Measurements from ENCODE around the gene SIGLEC6.

SIGLEC6 gene

GRCh38 chr19:51548213-51548651 lies 16.8 kb upstream of the SIGLEC6 start:
- no peak for DNase-seq

- no peak for DNase-seq
Observed at GRCh38 chr19:51547397-51548212, 16.1 kb upstream of the SIGLEC6 start.

- peak; percentile 10 for DNase-seq
Observed at GRCh38 chr19:51546650-51547396, 15.4 kb upstream of the SIGLEC6 start.

DNA sequence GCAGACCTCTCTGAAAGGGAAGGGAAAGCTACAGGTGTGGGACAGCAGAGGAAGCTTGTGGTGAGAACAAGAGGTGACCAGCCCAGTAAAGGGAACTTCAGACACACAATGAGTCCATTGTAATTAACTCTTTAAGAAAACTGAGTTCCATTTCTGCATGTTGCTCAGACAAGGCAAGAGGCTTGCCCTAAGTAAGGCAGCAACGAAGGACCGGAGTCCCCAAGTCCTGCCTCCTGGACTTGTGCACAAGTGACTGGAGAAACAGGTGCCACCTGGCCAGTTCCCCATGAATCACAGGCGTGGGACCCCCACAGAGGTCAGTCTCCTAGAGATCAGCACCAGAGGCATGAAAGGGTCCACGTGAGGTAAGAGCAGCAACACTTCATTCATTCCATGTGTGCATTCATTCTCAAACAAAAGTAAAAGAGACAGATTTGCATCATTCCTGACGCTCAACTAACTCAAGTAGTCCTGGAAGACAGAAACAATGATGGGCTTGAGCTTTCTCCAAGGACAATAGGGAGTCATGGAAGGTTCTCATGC lies 14.7 kb upstream of the SIGLEC6 start:
- DNase-seq = no peak

- DNase-seq = no peak
Observed at GRCh38 chr19:51544038-51544437, 12.6 kb upstream of the SIGLEC6 start.

DNA sequence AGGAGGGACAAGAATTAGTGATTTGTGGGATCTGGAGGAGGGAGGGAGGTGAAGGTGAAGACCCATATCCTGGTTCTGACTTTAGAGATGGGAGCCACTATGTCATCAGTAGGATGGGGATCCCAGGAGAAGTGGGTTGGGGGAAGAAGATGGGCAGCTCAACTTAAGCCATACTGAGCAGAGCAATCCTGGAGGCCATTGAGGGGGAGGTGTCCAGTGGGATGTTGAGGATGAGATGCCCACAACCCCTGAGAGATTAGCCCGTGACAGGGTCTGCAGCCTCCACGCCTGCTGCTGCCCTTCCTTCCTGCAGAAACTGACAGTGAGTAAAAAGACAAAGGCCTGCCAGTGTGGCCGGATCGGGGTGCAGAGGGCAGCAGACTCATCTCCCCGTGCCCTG lies 11.2 kb upstream of the SIGLEC6 start:
- no peak for DNase-seq

- DNase-seq = no peak
Observed at GRCh38 chr19:51541458-51542357, 10.2 kb upstream of the SIGLEC6 start.

DNA sequence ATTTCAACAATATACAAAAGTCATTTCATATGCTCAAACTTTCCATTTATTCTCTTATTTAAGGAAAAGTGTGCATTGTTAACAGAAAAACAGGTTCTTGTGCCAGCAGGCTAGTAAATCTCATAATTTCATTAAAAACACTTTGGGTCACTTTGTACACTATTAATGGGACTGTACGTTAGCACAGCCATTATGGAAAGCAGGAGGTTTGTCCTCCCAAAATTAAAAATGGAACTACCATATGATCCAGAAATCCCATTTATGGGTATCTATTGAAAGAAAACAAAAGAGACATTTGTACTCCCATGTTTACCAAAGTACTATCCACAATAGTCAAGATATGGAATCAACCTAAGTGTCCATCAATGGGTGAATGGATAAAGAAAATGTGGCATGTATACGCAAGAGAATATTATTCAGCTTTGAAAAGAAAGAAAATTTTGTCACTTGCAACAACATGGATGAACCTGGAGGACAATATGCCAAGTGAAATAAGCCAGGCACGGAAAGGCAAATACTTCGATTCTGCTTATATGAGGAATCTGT lies 8.4 kb upstream of the SIGLEC6 start:
- DNase-seq = no peak

- DNase-seq = no peak
Observed at GRCh38 chr19:51535535-51535934, 4.1 kb upstream of the SIGLEC6 start.

- no peak for DNase-seq
Observed at GRCh38 chr19:51530616-51531015, 854 bp downstream of the SIGLEC6 start.

- DNase-seq = no peak
Observed at GRCh38 chr19:51529301-51529700, 2.2 kb downstream of the SIGLEC6 start.

DNA sequence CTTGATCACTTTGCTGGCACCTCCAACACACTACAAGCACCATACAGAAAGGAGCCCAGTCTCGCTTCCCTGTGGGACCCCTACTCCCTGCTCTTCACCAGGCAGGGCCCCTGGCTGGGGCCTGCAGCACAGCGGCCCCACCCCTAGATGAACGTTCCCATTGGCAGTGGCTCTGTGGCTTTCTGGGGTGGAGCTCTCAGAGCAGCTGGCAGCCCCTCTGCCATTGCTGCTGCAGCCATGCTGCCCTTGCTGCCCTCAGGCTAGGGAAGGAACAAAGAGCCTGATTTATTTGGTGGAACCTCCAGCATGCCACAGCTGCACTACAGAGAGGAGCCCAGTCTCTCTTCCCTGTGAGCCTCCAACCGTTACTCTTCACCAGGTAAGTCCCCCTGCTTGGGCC lies 5.8 kb downstream of the SIGLEC6 start:
- DNase-seq = no peak

- DNase-seq = no peak
Observed at GRCh38 chr19:51524666-51525264, 6.7 kb downstream of the SIGLEC6 start.

- DNase-seq = no peak
Observed at GRCh38 chr19:51521781-51522180, 9.7 kb downstream of the SIGLEC6 start.

DNA sequence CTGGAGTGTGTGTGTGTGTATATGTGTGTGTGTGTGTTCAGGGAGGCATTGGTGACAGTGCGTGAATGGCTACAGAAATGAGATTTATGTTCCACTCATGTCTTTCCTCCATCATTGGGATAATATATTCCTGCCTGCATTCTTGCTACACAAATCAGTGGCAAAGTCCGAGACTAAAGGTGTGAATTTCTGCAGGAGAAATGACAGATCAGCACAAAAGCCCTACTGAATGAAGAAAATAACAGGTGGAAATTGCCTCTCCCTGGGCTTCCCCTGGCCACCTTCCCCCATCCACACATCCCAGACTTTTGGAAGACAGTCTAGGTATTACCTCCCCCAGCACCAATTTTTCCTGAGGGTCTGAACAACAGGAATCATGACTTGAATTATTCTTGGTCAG lies 10.1 kb downstream of the SIGLEC6 start:
- no peak for DNase-seq

DNA sequence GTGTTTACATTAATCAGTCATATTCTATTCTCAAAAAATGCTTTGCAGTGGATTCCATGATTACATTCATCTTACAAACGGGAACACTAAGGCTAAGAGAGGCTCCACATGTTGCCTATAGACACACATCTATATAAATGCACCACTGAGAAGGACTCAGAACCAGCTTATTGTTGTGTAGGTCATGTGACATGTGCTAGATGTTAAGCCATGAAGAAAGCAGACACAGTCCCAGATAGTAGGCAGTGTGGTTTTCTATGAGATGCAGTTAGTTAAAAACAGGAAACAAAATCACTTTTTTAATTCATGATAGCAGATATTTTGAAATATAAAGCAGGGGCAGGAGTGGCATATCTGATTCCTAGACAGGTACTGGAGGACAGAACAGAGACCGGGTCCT lies 10.7 kb downstream of the SIGLEC6 start:
- DNase-seq = no peak

DNA sequence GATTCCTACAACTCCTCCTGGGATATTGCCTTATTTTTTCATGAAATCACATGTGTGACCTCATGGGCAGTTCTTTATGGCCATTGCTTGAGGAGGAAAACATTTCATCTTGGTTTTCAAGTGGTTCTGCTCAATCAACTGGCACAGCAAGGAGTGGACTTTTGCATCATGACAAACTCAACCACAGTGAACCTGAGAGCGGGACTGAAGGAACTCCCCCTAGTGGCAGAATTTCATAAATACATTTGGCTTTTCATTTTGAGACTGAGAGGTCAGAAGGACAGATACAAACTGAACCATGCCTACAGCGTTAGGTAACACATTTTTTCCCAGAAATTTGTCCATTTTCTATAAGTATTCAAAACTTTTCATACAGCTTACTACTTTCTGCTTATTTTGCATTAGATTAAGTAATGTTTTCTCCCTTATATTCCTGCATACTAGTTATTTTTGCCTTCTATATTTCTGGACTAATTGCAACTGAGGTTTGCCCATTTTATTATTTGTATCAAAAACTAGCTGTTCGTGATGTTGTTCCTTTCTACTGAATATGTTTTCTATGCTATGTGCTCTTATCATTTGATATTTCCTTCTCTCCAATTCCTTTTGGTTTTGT lies 16.5 kb downstream of the SIGLEC6 start:
- DNase-seq = peak; percentile 35

GRCh38 chr19:51513968-51514367 lies 17.5 kb downstream of the SIGLEC6 start:
- no peak for DNase-seq

DNA sequence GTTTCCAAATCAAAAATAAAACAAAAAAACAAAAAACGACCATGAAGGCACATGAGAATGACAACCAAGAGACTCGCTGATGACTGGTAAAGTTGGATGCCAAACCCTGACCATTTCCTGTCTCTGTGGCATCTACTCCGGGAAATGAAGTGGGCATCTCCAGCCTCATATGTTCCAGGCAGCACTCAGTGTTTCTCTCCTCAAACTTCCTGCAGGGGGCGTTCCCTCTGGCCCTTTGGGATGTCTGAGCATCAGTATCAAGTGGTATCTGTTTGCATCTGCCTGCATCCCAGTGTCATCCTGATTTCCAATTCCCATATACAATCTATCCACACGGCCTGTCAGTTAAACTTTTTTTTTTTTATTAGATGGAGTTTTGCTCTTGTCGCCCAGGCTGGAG lies 20.1 kb downstream of the SIGLEC6 start:
- DNase-seq = peak; percentile 5

DNA sequence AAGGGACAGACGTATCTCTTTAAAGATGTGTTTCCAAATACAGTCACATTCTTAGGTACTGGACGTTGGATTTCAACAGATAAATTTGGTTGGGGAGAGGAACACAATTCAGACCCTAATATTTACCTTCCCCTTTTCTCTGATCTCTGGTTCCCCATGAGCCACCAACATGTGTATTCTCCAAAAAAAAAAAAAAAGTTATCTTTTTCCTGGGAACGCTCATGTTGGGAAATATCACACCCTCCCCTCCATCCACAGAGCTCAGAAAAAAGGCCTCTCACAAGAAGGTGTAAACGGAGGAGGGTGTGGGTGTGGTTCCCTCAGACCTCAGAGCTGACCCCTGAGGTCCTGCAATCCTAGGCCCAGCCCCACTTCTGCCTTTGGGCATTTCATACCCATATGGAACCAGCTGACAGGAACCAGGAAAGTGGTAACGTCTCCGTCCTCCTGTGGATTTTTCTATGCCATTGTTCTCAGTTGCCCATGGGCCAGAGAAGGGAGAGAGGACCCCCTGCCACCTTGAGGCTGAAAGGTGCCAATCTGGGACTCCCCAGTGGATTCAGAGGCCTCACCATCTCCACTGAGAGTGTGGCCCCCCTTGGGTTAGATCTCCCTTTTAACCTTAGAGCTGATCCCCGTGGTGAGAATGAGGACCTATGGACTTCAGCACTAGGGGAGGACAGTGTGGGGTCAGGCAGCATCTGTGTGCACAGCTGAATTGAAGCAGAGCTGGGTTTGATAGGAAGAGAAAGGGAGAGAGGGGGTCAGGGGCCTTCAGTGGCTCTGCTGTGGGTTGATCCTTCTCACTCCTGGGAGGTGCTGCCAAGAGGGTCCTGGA lies 21.4 kb downstream of the SIGLEC6 start:
- DNase-seq = no peak

Measured in fibroblast of skin of right biceps (primary cell).